Kidney epithelial cell (primary cell): ENCODE data around the gene CPXM1. TPM values are rescaled to one million over a fixed set of nuclear protein-coding genes. Genes with fewer than 3 reads are reported as not detected.
A peak's percentile ranks its signal among the peaks of the same experiment; 100 is the strongest.

Source experiments
- DNase-seq: peaks from one replicate; pipeline ENCODE4 v3.0.0-alpha.2; 2010; ENCODE audit warnings: low read depth
- H3K27me3 ChIP-seq: 2 replicates; pipeline ENCODE4 v1.6.0; 2011; ENCODE audit warnings: low read length; ENCODE audit not compliant: control insufficient read depth, insufficient read depth
- H3K36me3 ChIP-seq: 2 replicates; pipeline ENCODE4 v1.5.1; 2011; ENCODE audit warnings: low read length; ENCODE audit not compliant: control insufficient read depth, insufficient read depth
- H3K4me3 ChIP-seq: 2 replicates; pipeline ENCODE4 v1.5.1; 2011; ENCODE audit warnings: low read depth, mild to moderate bottlenecking, control low read depth, low read length
- CTCF ChIP-seq: IDR thresholded peaks from 2 replicates; pipeline ENCODE4 v1.5.1; 2011; ENCODE audit warnings: mild to moderate bottlenecking, moderate library complexity, low read length, control low read depth, inconsistent platforms; ENCODE audit not compliant: insufficient read depth, poor library complexity, severe bottlenecking
- total RNA-seq: library from RNA; depleted of rRNA; stranded (reverse); fragments of >200 nt; gene quantifications from 2 replicates; pipeline ENCODE4 v1.2.3, GENCODE V29; 2015

CPXM1 gene
- total RNA-seq, 1 donor from 2014 or later: 68.7 TPM

GRCh38 chr20:2753461-2754040 lies 46.9 kb downstream of the CPXM1 start:
- no peak for TF ChIP-seq CTCF
- H3K27me3 ChIP-seq: peaks cover 79% of the 10 kb centered on the region
- no peak overlapping the region for H3K4me3 ChIP-seq
- H3K36me3 ChIP-seq: no peaks in the 10 kb centered on the region
- no peak for DNase-seq

GRCh38 chr20:2752567-2753460 lies 47.6 kb downstream of the CPXM1 start:
- H3K4me3 ChIP-seq: peak overlapping the region; percentile 14
- H3K27me3 ChIP-seq: peaks cover 86% of the 10 kb centered on the region
- no peaks in the 10 kb centered on the region for H3K36me3 ChIP-seq
- peak; percentile 88 for TF ChIP-seq CTCF
- no peak for DNase-seq

GRCh38 chr20:2751878-2752566 lies 48.4 kb downstream of the CPXM1 start:
- DNase-seq: no peak
- peak overlapping the region; percentile 14 for H3K4me3 ChIP-seq
- no peaks in the 10 kb centered on the region for H3K36me3 ChIP-seq
- no peak for TF ChIP-seq CTCF
- peaks cover 85% of the 10 kb centered on the region for H3K27me3 ChIP-seq

- no peaks in the 10 kb centered on the region for H3K36me3 ChIP-seq
- TF ChIP-seq CTCF: no peak
- peaks cover 86% of the 10 kb centered on the region for H3K27me3 ChIP-seq
- H3K4me3 ChIP-seq: no peak overlapping the region
- DNase-seq: no peak
Measured at GRCh38 chr20:2751347-2751877, 49.0 kb downstream of the CPXM1 start.

- DNase-seq: no peak
- H3K36me3 ChIP-seq: no peaks in the 10 kb centered on the region
- H3K27me3 ChIP-seq: peaks cover 82% of the 10 kb centered on the region
- H3K4me3 ChIP-seq: no peak overlapping the region
- TF ChIP-seq CTCF: no peak
Measured at GRCh38 chr20:2750491-2751251, 49.8 kb downstream of the CPXM1 start.
